ENCODE results near the gene CASTOR2.

DNA sequence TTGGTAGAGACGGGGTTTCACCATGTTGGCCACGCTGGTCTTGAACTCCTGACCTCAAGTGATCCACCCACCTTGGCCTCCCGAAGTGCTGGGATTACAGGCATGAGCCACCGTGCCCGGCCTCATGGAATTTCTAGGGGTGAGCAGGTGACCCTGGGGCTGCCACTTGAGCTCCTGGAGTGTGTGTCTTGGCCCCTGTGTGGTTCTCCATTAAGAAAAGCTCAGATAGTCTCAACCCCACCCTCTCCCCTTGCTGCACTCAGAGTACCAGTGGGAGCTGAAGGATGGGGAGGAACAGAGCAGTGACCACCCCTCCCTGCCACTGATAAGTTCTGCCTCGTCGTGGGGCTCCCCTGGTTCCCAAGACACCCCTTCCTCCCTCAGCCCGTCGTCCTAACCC is 63.8 kb downstream of the CASTOR2 start:
- TF ChIP-seq, protein P1, sequence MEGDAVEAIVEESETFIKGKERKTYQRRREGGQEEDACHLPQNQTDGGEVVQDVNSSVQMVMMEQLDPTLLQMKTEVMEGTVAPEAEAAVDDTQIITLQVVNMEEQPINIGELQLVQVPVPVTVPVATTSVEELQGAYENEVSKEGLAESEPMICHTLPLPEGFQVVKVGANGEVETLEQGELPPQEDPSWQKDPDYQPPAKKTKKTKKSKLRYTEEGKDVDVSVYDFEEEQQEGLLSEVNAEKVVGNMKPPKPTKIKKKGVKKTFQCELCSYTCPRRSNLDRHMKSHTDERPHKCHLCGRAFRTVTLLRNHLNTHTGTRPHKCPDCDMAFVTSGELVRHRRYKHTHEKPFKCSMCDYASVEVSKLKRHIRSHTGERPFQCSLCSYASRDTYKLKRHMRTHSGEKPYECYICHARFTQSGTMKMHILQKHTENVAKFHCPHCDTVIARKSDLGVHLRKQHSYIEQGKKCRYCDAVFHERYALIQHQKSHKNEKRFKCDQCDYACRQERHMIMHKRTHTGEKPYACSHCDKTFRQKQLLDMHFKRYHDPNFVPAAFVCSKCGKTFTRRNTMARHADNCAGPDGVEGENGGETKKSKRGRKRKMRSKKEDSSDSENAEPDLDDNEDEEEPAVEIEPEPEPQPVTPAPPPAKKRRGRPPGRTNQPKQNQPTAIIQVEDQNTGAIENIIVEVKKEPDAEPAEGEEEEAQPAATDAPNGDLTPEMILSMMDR (conservative IDR thresholded peaks at IDR 0.05): no peak
- no peak for TF ChIP-seq ZFX (IDR thresholded peaks at IDR 0.05)

All from C4-2B (cell line).